SU-DHL-6 (cell line): ENCODE data around the gene GNPDA2.

Source experiments
- EZH2phosphoT487 ChIP-seq: fragments of 200-600 bp; sonication (generic), shearing (Covaris generic); conservative IDR thresholded peaks from 2 replicates; pipeline ENCODE4 v1.6.1; 2018; ENCODE audit warnings: mild to moderate bottlenecking, antibody characterized with exemption, low read length, moderate library complexity, mixed read lengths
- TF ChIP-seq, protein P1 (sequence below): fragments of 200-600 bp; sonication (generic); IDR thresholded peaks from one replicate; pipeline ENCODE4 v1.5.1; 2017; ENCODE audit warnings: antibody characterized with exemption, mild to moderate bottlenecking, low read length, moderate library complexity; ENCODE audit not compliant: insufficient read depth, poor library complexity, severe bottlenecking

DNA sequence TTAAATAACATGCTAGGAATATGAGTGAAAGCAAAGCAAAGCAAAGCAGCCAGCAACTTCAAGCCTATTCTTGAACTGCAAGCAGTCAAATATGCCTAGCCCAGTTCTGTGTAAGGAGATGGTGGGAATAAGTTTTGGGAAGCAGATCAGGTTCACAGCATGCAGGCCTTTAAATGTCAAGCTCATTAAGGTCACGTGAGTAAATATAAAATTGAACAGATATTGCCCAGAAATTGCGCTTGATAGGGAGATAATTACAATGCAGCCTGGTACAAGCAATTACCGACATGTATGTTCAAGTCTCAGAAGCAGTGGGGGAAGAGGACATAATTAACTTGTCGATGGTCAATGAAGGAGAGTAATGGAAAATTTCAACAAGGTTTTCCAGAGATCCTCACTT, 6.0 kb downstream of the GNPDA2 start:
- TF ChIP-seq, protein P1, sequence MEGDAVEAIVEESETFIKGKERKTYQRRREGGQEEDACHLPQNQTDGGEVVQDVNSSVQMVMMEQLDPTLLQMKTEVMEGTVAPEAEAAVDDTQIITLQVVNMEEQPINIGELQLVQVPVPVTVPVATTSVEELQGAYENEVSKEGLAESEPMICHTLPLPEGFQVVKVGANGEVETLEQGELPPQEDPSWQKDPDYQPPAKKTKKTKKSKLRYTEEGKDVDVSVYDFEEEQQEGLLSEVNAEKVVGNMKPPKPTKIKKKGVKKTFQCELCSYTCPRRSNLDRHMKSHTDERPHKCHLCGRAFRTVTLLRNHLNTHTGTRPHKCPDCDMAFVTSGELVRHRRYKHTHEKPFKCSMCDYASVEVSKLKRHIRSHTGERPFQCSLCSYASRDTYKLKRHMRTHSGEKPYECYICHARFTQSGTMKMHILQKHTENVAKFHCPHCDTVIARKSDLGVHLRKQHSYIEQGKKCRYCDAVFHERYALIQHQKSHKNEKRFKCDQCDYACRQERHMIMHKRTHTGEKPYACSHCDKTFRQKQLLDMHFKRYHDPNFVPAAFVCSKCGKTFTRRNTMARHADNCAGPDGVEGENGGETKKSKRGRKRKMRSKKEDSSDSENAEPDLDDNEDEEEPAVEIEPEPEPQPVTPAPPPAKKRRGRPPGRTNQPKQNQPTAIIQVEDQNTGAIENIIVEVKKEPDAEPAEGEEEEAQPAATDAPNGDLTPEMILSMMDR: no peak
- TF ChIP-seq EZH2phosphoT487: no peak
